NCI-H2196 treated with DMSO at 0.1 percent for 48 hours (cell line): ENCODE results near the gene RGPD6.
"Not testable (repeated sequence)": the region's sequence is repeated elsewhere in the genome, so short reads cannot be mapped to it uniquely, and the experiment has no call there.

Experiments
- DNase-seq: peaks from one replicate; lab custom pipeline; 2025; ENCODE audit not compliant: unreplicated experiment; lab: John Stamatoyannopoulos, UW

The RGPD6 gene

GRCh38 chr2:110576763-110577416 is at the start of gene RGPD6:
Gene RGPD6 (minus strand): TSS chr2:110577222. CDS start chr2:110577024, 198 bp downstream.
- DNase-seq, result not testable (repeated sequence)

GRCh38 chr2:110619326-110619939 is 42.4 kb upstream of the RGPD6 start:
- DNase-seq, result not testable (repeated sequence)

GRCh38 chr2:110613927-110614326 is 36.9 kb upstream of the RGPD6 start:
- DNase-seq, result not testable (repeated sequence)

- DNase-seq, result not testable (repeated sequence)
These were observed 33.7 kb upstream of the RGPD6 start for GRCh38 chr2:110610613-110611250.

- DNase-seq, result not testable (repeated sequence)
These were observed 33.0 kb upstream of the RGPD6 start for GRCh38 chr2:110609843-110610612.

- not testable (repeated sequence) for DNase-seq
These were observed 31.9 kb upstream of the RGPD6 start for GRCh38 chr2:110608788-110609502.

- DNase-seq, result not testable (repeated sequence)
These were observed 28.0 kb upstream of the RGPD6 start for GRCh38 chr2:110605057-110605456.

- not testable (repeated sequence) for DNase-seq
These were observed 27.0 kb upstream of the RGPD6 start for GRCh38 chr2:110603917-110604591.

- not testable (repeated sequence) for DNase-seq
These were observed 25.1 kb upstream of the RGPD6 start for GRCh38 chr2:110602139-110602538.

- not testable (repeated sequence) for DNase-seq
These were observed 15.0 kb upstream of the RGPD6 start for GRCh38 chr2:110591973-110592372.

GRCh38 chr2:110589677-110590330 is 12.8 kb upstream of the RGPD6 start:
- not testable (repeated sequence) for DNase-seq

GRCh38 chr2:110588520-110588919 is 11.5 kb upstream of the RGPD6 start:
- DNase-seq, result not testable (repeated sequence)

- DNase-seq, result not testable (repeated sequence)
These were observed 2.4 kb upstream of the RGPD6 start for GRCh38 chr2:110579216-110579965.

- DNase-seq, result not testable (repeated sequence)
These were observed 1.4 kb upstream of the RGPD6 start for GRCh38 chr2:110578429-110578828.

GRCh38 chr2:110499755-110500377 is 77.2 kb downstream of the RGPD6 start:
- DNase-seq, result not testable (repeated sequence)

GRCh38 chr2:110496027-110496426 is 81.0 kb downstream of the RGPD6 start:
- not testable (repeated sequence) for DNase-seq

GRCh38 chr2:110494488-110494887 is 82.5 kb downstream of the RGPD6 start:
- not testable (repeated sequence) for DNase-seq

- DNase-seq, result not testable (repeated sequence)
These were observed 88.0 kb downstream of the RGPD6 start for GRCh38 chr2:110488991-110489390.
